ENCODE measurements around the gene RNF103. TPM values are rescaled to one million over a fixed set of nuclear protein-coding genes. Genes with fewer than 3 reads are reported as not detected.

RNF103 gene
- total RNA-seq, 4 donors from 2014 or later = 36.9 to 60.4 (median 46.4) TPM

GRCh38 chr2:86562922-86563649 lies 60.6 kb downstream of the RNF103 start, which contains the start of gene CHMP3:
CHMP3 (minus strand) TSS chr2:86563443; CDS start chr2:86563348, 95 bp downstream.
- TF ChIP-seq CTCF (IDR thresholded peaks at IDR 0.05) (no peak), POLR2A (IDR thresholded peaks at IDR 0.05; ENCODE audit: low read depth) (peak; percentile 39), EP300 (IDR thresholded peaks at IDR 0.05) (no peak), POLR2AphosphoS5 (IDR thresholded peaks at IDR 0.05) (peak; percentile 89 to 96)
- H3K4me1 ChIP-seq = peaks cover 27 to 48% (median 46%) of the 10 kb centered on the region in 4 donors
- H3K36me3 ChIP-seq = peaks cover 0 to 4% (median 0%) of the 10 kb centered on the region in 4 donors
- peak within 1 kb of the TSS; percentile 70 to 89 (median 80) for H3K4me3 ChIP-seq
- peak; percentile 98 for DNase-seq (ENCODE audit: extremely low spot score)
- WGBS = 0% methylated on average over 21 of the region's 57 CpGs
- H3K27ac ChIP-seq (replicated peaks in 1 of 4) = peak within 1 kb of the TSS; percentile 96 to 99 (median 97)
- H3K27me3 ChIP-seq = no peaks in the 10 kb centered on the region
- H3K9me3 ChIP-seq = no peaks in the 10 kb centered on the region
- intact Hi-C loops (cut with DNase I) = loop anchor here (2.0 kb wide), 1 partner anchor 60 kb away; the partner anchor contains the start of gene RNF103

- DNase-seq (ENCODE audit: extremely low spot score) = no peak
- Histone ChIP-seq H3K9me3 (no peaks in the 10 kb centered on the region), H3K36me3 (peaks cover 0 to 4% (median 0%) of the 10 kb centered on the region in 4 donors), H3K27me3 (no peaks in the 10 kb centered on the region), H3K27ac (replicated peaks in 1 of 4) (peak overlapping the region; percentile 96 to 99 (median 97)), H3K4me3 (peak overlapping the region; percentile 70 to 89 (median 80)), H3K4me1 (peaks cover 27 to 54% (median 50%) of the 10 kb centered on the region in 4 donors)
- intact Hi-C loops (cut with DNase I) = loop anchor here (2.0 kb wide), 1 partner anchor 60 kb away; the partner anchor contains the start of gene RNF103
- 0% methylated on average over 8 of the region's 16 CpGs for WGBS
- TF ChIP-seq POLR2AphosphoS5 (IDR thresholded peaks at IDR 0.05) = no peak
These were observed 61.2 kb downstream of the RNF103 start for GRCh38 chr2:86562485-86562921.

- peaks cover 22 to 76% (median 60%) of the 10 kb centered on the region in 4 donors for H3K4me1 ChIP-seq
- H3K27me3 ChIP-seq = no peaks in the 10 kb centered on the region
- intact Hi-C loops (cut with DNase I) = no loop called here
- no peak for DNase-seq (ENCODE audit: extremely low spot score)
- H3K36me3 ChIP-seq = peaks cover 0 to 4% (median 0%) of the 10 kb centered on the region in 4 donors
- 90% methylated on average over 2 of the region's 2 CpGs for WGBS
- H3K4me3 ChIP-seq = no peak overlapping the region
- peak overlapping the region in 1 of 4 donors; percentile 3 for H3K27ac ChIP-seq (replicated peaks in 1 of 4)
- no peaks in the 10 kb centered on the region for H3K9me3 ChIP-seq
- TF ChIP-seq CTCF (IDR thresholded peaks at IDR 0.05) = no peak
- TF ChIP-seq EP300 (IDR thresholded peaks at IDR 0.05) = no peak
- TF ChIP-seq POLR2AphosphoS5 (IDR thresholded peaks at IDR 0.05) = no peak
- no peak for TF ChIP-seq POLR2A (IDR thresholded peaks at IDR 0.05; ENCODE audit: low read depth)
These were observed 65.8 kb downstream of the RNF103 start for GRCh38 chr2:86557836-86558235.

- H3K9me3 ChIP-seq = no peaks in the 10 kb centered on the region
- WGBS = 56% methylated on average over 16 of the region's 16 CpGs
- H3K27ac ChIP-seq (replicated peaks in 1 of 4) = peak overlapping the region; percentile 58 to 79 (median 72)
- no peak for TF ChIP-seq EP300 (IDR thresholded peaks at IDR 0.05)
- TF ChIP-seq CTCF (IDR thresholded peaks at IDR 0.05) = no peak
- no peak for TF ChIP-seq POLR2AphosphoS5 (IDR thresholded peaks at IDR 0.05)
- TF ChIP-seq POLR2A (IDR thresholded peaks at IDR 0.05; ENCODE audit: low read depth) = no peak
- intact Hi-C loops (cut with DNase I) = no loop called here
- no peaks in the 10 kb centered on the region for H3K27me3 ChIP-seq
- no peak for DNase-seq (ENCODE audit: extremely low spot score)
- peaks cover 0 to 4% (median 0%) of the 10 kb centered on the region in 4 donors for H3K36me3 ChIP-seq
- peaks cover 19 to 80% (median 64%) of the 10 kb centered on the region in 4 donors for H3K4me1 ChIP-seq
- H3K4me3 ChIP-seq = peak overlapping the region; percentile 21 to 31 (median 28)
These were observed 67.2 kb downstream of the RNF103 start for GRCh38 chr2:86556508-86556907.

Other genes starting within 250 kb of the RNF103 start
- 10 to 100 TPM; 37.3 to 68.6 (median 52.0) TPM for gene KDM3A, start 182.5 kb downstream of the RNF103 start, total RNA-seq
- 100 to 1,000 TPM; 166 to 213 (median 185) TPM for gene CHMP3, start 60.4 kb downstream of the RNF103 start, total RNA-seq
- 10 to 100 TPM; 42.1 to 85.1 (median 49.8) TPM for gene RMND5A, start 96.4 kb upstream of the RNF103 start, total RNA-seq
- 1 to 10 TPM in 3 of 4 donors, under 1 TPM in 1; 0.83 to 5.5 (median 1.1) TPM for gene CD8A, start 167.0 kb upstream of the RNF103 start, total RNA-seq
- 1 to 10 TPM in 2 of 4 donors, under 1 TPM in 1, not detected in 1; 0.65 to 4.3 (median 2.0) TPM for gene CD8B, start 238.0 kb upstream of the RNF103 start, total RNA-seq

Measured in esophagus muscularis mucosa (tissue), 4 donors.